Measurements from ENCODE around the gene PLEKHF1.

DNA sequence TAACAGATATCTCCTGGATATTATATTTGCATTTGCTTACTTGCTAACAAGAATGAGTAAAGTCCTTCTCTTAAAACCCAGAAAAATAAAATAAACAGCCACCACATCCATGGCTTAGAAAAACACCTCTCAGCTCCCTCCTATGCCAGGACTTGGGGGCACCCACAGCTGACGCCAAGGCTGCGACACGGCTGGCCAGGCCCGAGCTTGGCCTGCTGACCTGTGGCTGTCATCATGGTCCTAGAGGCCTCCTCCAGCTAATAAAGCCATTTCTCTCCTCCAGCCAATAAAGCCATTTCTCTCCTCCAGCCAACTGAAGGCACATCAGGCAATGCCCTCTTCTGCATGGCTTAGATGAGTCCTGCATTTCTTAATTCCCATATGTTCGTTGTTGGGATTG, 28.9 kb downstream of the PLEKHF1 start:
- TF ChIP-seq, protein P1, sequence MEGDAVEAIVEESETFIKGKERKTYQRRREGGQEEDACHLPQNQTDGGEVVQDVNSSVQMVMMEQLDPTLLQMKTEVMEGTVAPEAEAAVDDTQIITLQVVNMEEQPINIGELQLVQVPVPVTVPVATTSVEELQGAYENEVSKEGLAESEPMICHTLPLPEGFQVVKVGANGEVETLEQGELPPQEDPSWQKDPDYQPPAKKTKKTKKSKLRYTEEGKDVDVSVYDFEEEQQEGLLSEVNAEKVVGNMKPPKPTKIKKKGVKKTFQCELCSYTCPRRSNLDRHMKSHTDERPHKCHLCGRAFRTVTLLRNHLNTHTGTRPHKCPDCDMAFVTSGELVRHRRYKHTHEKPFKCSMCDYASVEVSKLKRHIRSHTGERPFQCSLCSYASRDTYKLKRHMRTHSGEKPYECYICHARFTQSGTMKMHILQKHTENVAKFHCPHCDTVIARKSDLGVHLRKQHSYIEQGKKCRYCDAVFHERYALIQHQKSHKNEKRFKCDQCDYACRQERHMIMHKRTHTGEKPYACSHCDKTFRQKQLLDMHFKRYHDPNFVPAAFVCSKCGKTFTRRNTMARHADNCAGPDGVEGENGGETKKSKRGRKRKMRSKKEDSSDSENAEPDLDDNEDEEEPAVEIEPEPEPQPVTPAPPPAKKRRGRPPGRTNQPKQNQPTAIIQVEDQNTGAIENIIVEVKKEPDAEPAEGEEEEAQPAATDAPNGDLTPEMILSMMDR (IDR thresholded peaks at IDR 0.05) = no peak
- TF ChIP-seq EZH2 (IDR thresholded peaks at IDR 0.05; ENCODE audit: borderline replicate concordance, insufficient read depth, low read depth, low read length, poor library complexity, severe bottlenecking) = no peak
